Caco-2 (cell line): Measurements from ENCODE around the gene AXDND1. TPM values are rescaled to one million over a fixed set of nuclear protein-coding genes. Genes with fewer than 3 reads are reported as not detected.

ENCODE experiments used
- BruUV-seq: library from RNA; stranded (reverse); fragments of 400-500 nt; replicated peaks from 2 replicates; lab custom pipeline; 2021; lab: Mats Ljungman, UMichigan
- CTCF ChIA-PET: fragments of 300-600 bp; sonication (Branson Sonifier 250); formaldehyde crosslinking; loops from one replicate; lab custom pipeline; 2022; ENCODE audit warnings: antibody characterized with exemption; lab: Charles Lee
- POLR2A ChIA-PET: fragments of 300-600 bp; sonication (Branson Sonifier 250); formaldehyde crosslinking; loops from one replicate; lab custom pipeline; 2022; ENCODE audit warnings: antibody characterized with exemption; lab: Charles Lee
- DNase-seq, 2 experiments: peaks; one replicate each; pipeline versions ENCODE4 v3.0.0 to v3.0.0-alpha.2; 2020 to 2022
- H3K27me3 ChIP-seq: replicated peaks from 2 replicates; pipeline ENCODE4 v1.6.0; 2011; ENCODE audit warnings: low read length; ENCODE audit not compliant: control insufficient read depth, insufficient read depth
- H3K36me3 ChIP-seq: 2 replicates; pipeline ENCODE4 v1.5.1; 2011; ENCODE audit warnings: low read length; ENCODE audit not compliant: control insufficient read depth, insufficient read depth
- H3K4me1 ChIP-seq: fragments of 250-450 bp; sonication (Bioruptor Pico); 2 replicates; pipeline ENCODE4 v1.5.1; 2020; ENCODE audit warnings: mild to moderate bottlenecking
- H3K4me3 ChIP-seq: 2 replicates; pipeline ENCODE4 v1.5.1; 2011; ENCODE audit warnings: low read depth, mild to moderate bottlenecking, control low read depth, low read length
- H3K9me3 ChIP-seq: fragments of 250-450 bp; sonication (Bioruptor Pico); 2 replicates; pipeline ENCODE4 v1.5.1; 2020; ENCODE audit warnings: mild to moderate bottlenecking, moderate library complexity
- H3K27ac Mint-ChIP-seq: one replicate; pipeline ENCODE4 v1.8.0; 2022; ENCODE audit warnings: mixed read lengths; ENCODE audit not compliant: unreplicated experiment
- H3K27me3 Mint-ChIP-seq: one replicate; pipeline ENCODE4 v1.8.0; 2022; ENCODE audit warnings: mixed read lengths; ENCODE audit not compliant: insufficient read depth, unreplicated experiment
- H3K36me3 Mint-ChIP-seq: one replicate; pipeline ENCODE4 v1.8.0; 2022; ENCODE audit warnings: mild to moderate bottlenecking, mixed read lengths; ENCODE audit not compliant: insufficient read depth, unreplicated experiment
- H3K4me1 Mint-ChIP-seq: one replicate; pipeline ENCODE4 v1.8.0; 2022; ENCODE audit warnings: low read depth, mixed read lengths; ENCODE audit not compliant: unreplicated experiment
- H3K4me3 Mint-ChIP-seq: one replicate; pipeline ENCODE4 v1.8.0; 2022; ENCODE audit warnings: mild to moderate bottlenecking, moderate library complexity, mixed read lengths; ENCODE audit not compliant: unreplicated experiment
- H3K9me3 Mint-ChIP-seq: one replicate; pipeline ENCODE4 v1.8.0; 2022; ENCODE audit warnings: mixed read lengths; ENCODE audit not compliant: unreplicated experiment
- intact Hi-C: fragments of 100-400 bp; cut with micrococcal nuclease; formaldehyde crosslinking; loops from one replicate; pipeline ENCODE4 v1.10.0; 2022; ENCODE audit not compliant: unreplicated experiment
- total RNA-seq: library from RNA; stranded (reverse); gene quantifications from 2 replicates; pipeline ENCODE4 v1.2.3, GENCODE V29; 2022
- TF ChIP-seq, protein P1 (sequence below), 2 experiments: fragments of 200-600 bp in 1 of 2; IDR thresholded peaks; 1 replicate in 1 of 2; 2 replicates in 1 of 2; pipeline versions ENCODE4 v1.5.1 to v1.8.0; 2011 to 2022; ENCODE audit warnings: antibody characterized with exemption in 1 of 2, control low read depth in 1 of 2, inconsistent platforms in 1 of 2, low read depth in 1 of 2, low read length in 1 of 2, mild to moderate bottlenecking in 1 of 2, moderate library complexity in 1 of 2; ENCODE audit not compliant: insufficient read depth in 1 of 2, severe bottlenecking in 1 of 2, unreplicated experiment in 1 of 2

AXDND1 gene
- total RNA-seq, 1 experiment from 2014 or later = not detected

DNA sequence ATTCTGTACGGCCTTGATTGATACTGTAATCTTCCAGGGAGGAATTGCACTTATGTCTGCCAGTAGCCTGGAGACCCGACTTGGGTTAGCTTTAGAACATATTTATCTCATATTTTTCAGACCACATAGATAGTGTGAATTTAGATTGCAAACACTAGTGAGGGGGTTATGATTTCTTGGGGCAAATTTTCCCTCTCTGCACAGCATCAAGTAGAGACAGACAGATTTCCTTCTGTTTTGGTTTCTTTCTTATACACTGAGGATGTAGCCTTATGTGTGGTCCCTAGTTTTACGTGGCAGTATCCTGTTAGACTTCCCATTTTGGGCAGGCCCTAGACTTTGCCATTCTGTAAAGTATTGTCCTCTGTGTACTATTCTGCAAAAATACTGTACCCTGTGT, 43.2 kb upstream of the AXDND1 start:
- Histone ChIP-seq H3K4me1 (no peaks in the 10 kb centered on the region), H3K9me3 (no peaks in the 10 kb centered on the region), H3K27me3 (no peaks in the 10 kb centered on the region), H3K36me3 (no peaks in the 10 kb centered on the region), H3K4me3 (no peak overlapping the region)
- no peak for DNase-seq
- CTCF ChIA-PET = no interaction called here
- peaks cover 5% of the 10 kb centered on the region for H3K4me1 Mint-ChIP-seq
- no peak overlapping the region for H3K4me3 Mint-ChIP-seq
- no peak overlapping the region for H3K27ac Mint-ChIP-seq
- TF ChIP-seq, protein P1, sequence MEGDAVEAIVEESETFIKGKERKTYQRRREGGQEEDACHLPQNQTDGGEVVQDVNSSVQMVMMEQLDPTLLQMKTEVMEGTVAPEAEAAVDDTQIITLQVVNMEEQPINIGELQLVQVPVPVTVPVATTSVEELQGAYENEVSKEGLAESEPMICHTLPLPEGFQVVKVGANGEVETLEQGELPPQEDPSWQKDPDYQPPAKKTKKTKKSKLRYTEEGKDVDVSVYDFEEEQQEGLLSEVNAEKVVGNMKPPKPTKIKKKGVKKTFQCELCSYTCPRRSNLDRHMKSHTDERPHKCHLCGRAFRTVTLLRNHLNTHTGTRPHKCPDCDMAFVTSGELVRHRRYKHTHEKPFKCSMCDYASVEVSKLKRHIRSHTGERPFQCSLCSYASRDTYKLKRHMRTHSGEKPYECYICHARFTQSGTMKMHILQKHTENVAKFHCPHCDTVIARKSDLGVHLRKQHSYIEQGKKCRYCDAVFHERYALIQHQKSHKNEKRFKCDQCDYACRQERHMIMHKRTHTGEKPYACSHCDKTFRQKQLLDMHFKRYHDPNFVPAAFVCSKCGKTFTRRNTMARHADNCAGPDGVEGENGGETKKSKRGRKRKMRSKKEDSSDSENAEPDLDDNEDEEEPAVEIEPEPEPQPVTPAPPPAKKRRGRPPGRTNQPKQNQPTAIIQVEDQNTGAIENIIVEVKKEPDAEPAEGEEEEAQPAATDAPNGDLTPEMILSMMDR (IDR thresholded peaks at IDR 0.05; ENCODE audit: insufficient read depth in 1 of 2, low read depth in 1 of 2, low read length in 1 of 2, severe bottlenecking in 1 of 2, unreplicated experiment in 1 of 2) = no peak
- peaks cover 26% of the 10 kb centered on the region for H3K36me3 Mint-ChIP-seq
- intact Hi-C loops = no loop called here
- BruUV-seq = no TSS peak
- no peaks in the 10 kb centered on the region for H3K27me3 Mint-ChIP-seq
- H3K9me3 Mint-ChIP-seq = no peaks in the 10 kb centered on the region
- POLR2A ChIA-PET = no interaction called here

DNA sequence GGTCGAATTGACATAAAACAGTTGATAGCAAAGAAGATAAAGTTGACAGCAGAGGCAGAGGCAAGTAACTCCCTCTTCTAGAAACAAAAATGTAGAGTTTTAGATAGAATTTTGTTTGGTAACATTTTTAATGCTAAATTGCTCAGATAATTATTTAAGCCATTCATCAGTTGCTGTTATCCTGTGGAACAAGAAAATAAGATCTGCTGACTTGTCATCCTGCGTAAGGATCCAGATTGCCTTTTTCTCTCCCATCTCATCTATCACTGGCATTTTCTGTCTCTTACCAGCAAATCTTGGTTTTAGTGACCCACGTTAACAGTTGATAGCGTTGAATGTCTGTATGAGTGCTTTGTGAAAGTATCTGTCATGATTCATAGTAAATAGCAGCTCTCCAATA, 42.3 kb upstream of the AXDND1 start:
- H3K4me3 Mint-ChIP-seq = no peak overlapping the region
- H3K27me3 Mint-ChIP-seq = no peaks in the 10 kb centered on the region
- Histone ChIP-seq H3K9me3 (no peaks in the 10 kb centered on the region), H3K4me1 (no peaks in the 10 kb centered on the region), H3K4me3 (no peak overlapping the region), H3K27me3 (no peaks in the 10 kb centered on the region), H3K36me3 (no peaks in the 10 kb centered on the region)
- no peaks in the 10 kb centered on the region for H3K9me3 Mint-ChIP-seq
- POLR2A ChIA-PET = no interaction called here
- intact Hi-C loops = no loop called here
- CTCF ChIA-PET = no interaction called here
- H3K27ac Mint-ChIP-seq = no peak overlapping the region
- peaks cover 5% of the 10 kb centered on the region for H3K4me1 Mint-ChIP-seq
- TF ChIP-seq, protein P1 (IDR thresholded peaks at IDR 0.05; ENCODE audit: insufficient read depth in 1 of 2, low read depth in 1 of 2, low read length in 1 of 2, severe bottlenecking in 1 of 2, unreplicated experiment in 1 of 2) = no peak
- H3K36me3 Mint-ChIP-seq = peaks cover 30% of the 10 kb centered on the region
- DNase-seq = no peak
- BruUV-seq = no TSS peak

DNA sequence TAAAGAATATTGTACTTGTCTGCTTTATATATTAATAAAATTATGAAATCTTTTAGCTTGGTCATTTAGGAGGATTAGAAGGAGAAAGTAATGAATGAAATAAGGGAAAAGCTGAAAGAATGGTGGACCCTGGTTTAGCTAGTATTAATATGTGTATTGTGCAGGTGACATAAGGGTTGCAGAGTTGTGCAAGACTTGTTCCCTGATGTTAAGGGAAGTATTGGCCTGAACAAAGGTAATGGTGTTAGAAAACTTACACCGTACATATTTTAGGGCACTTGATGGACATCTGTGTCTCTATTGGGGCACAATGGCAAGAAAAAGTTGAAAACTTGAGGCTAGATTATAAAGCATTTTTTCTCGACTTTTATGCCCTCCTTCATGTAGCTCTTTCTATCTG, 39.9 kb upstream of the AXDND1 start:
- peaks cover 36% of the 10 kb centered on the region for H3K36me3 Mint-ChIP-seq
- no peaks in the 10 kb centered on the region for H3K27me3 Mint-ChIP-seq
- Histone ChIP-seq H3K36me3 (no peaks in the 10 kb centered on the region), H3K27me3 (no peaks in the 10 kb centered on the region), H3K9me3 (0 out of 2 replicates have a peak, but pooled peaks cover 4% of the 10 kb centered on the region), H3K4me3 (no peak overlapping the region), H3K4me1 (no peaks in the 10 kb centered on the region)
- H3K9me3 Mint-ChIP-seq = no peaks in the 10 kb centered on the region
- intact Hi-C loops = no loop called here
- H3K4me3 Mint-ChIP-seq = no peak overlapping the region
- H3K27ac Mint-ChIP-seq = no peak overlapping the region
- ChIA-PET POLR2A (no interaction called here), CTCF (no interaction called here)
- BruUV-seq = no TSS peak
- H3K4me1 Mint-ChIP-seq = peaks cover 6% of the 10 kb centered on the region
- no peak for DNase-seq
- TF ChIP-seq, protein P1 (IDR thresholded peaks at IDR 0.05; ENCODE audit: insufficient read depth in 1 of 2, low read depth in 1 of 2, low read length in 1 of 2, severe bottlenecking in 1 of 2, unreplicated experiment in 1 of 2) = no peak
